C1 segment of cervical spinal cord (tissue), 14 donors: Measurements from ENCODE around the gene GPC6.

Experiments
- DNase-seq, 14 donors: peaks; one replicate each; lab custom pipeline; 2025; lab: John Stamatoyannopoulos, UW

The GPC6 gene

GRCh38 chr13:93561576-93562225 lies 335.1 kb downstream of the GPC6 start:
- no peak for DNase-seq

- DNase-seq = no peak
These were observed 336.1 kb downstream of the GPC6 start for GRCh38 chr13:93562676-93563075.

DNA sequence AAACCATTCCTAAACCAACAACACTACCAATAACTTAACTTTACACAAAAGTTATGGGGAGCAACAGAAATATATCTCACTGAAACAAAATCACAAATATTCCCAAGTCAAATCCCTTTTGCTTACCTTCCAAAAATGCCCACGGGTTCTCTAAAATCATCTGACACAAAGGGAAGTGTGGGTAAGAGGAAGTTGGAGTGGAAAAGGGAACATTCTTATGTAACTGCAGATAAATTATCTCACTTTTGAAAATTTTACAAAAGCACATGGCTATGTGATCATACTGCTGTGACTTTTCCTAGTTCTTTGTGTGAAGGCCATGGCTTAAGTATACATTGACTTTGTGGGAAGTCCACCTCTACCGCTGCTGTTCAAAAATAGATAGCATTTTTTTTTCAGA lies 350.5 kb downstream of the GPC6 start:
- no peak for DNase-seq

- DNase-seq = no peak
These were observed 363.2 kb downstream of the GPC6 start for GRCh38 chr13:93589788-93590187.

- DNase-seq = no peak
These were observed 376.4 kb downstream of the GPC6 start for GRCh38 chr13:93603043-93603442.

DNA sequence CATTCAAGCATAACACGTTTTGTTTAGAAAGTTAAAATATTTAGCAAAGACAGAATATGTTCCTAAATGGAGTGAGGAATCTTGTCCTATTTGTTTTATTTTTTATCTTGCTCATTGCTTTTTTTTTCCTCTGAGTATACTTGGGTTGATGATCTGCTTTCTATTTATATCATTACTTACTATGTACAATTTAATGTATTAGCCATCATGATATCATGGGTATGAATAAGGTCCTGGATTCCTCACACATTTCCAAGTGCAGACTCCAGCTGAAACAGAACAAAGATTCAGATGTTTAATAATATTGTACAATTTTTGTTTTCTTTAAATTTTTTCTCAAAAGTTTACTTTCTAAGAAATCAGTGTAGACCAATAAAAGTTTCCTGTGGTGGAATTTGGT lies 388.2 kb downstream of the GPC6 start:
- DNase-seq = no peak

DNA sequence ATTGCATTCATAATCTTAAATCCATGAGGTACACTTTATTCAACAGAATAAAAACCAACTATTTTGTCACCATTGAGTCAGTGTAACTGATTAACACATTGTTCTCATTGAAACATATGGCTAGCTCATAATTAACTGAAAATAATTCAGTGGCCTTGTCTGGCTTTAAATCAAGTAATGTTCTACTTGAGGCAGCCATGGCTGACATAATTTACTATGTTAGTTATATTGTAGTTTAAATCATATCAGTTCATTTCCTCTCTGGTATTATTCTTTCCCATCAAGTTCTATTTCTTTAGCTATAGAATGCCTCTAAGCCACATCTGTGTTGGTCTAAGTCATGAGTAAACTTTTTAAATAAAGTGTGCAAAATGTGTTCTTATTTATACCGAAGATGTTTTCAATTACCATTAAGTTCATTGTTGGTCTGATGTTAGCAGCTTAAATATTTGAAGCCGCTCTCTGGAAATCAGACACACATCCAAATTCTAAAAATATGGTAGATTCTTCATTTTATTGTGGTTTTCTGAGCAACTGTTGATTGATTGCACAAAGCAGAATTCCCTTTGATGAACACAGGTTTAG lies 393.7 kb downstream of the GPC6 start:
- DNase-seq = no peak

- DNase-seq = no peak
These were observed 394.4 kb downstream of the GPC6 start for GRCh38 chr13:93621051-93621450.

DNA sequence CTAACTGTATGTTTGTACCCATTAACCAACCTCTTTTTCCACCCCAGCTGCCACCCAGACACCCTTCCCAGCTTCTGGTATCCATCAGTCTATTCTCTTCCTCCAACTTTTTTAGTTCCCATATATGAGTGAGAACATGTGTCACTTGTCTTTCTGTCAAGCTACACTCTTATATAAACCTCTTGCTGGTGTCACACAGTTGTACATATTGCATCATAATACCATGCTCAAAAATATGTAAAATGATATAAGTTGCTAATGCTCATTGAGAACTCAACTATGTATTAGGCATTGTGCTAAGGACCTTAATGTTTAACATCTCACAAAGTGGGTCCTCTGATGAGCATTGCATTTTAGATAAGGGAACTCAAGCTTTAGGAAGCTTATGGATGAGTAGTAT lies 395.4 kb downstream of the GPC6 start:
- DNase-seq = no peak

DNA sequence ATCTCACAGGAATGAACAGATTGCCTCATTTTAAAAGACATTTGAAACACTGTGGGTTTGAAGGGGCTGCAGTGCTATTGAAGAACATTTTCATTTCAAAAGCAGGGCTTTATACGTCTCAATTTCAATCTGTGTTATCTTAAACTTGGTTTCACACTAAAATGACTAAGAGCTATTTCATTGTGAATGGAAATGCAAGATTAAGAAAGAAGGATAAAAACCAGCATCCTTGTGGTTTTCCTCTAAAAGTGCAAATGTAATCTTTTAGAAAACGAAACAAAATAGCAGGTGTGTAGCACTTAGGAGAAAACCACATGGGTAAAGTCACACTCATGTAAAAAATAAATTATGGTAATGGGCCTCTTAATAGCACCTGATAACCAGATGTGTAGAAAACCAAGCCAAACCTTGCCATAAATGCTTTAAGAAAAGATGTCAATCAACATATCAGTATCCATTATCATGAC lies 397.7 kb downstream of the GPC6 start:
- no peak for DNase-seq

GRCh38 chr13:93625536-93625935 lies 398.9 kb downstream of the GPC6 start:
- no peak for DNase-seq

DNA sequence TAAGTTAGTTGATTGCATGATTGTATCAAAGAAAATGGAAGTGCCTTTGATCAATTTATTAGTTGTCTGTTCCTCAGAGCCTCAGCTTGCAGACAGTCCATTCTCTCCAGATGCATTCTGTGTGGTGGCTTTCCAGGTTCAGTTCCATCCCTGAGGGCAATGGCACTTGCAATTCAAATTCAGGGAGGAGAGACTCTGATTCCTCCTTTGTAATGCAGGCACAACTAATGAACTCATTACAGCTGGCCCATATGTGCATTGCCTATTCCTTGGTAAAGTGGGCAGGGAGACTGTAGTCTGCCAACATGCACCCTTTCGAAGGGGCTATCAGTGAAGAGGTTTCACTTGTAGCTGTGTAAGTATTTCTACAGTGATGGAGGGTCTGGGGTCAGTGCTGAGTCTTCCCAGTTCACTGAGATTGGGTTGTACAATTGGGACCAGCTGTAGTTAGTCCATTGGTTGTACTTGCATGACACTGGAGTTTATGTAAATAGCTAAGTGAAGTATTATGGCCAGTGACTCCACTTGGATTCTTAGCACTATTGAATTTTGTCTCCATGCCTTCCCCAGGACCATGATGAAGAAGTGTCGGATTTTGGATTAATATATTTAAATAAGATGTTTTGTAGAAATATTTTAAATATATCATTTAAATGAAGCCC lies 401.7 kb downstream of the GPC6 start:
- no peak for DNase-seq

DNA sequence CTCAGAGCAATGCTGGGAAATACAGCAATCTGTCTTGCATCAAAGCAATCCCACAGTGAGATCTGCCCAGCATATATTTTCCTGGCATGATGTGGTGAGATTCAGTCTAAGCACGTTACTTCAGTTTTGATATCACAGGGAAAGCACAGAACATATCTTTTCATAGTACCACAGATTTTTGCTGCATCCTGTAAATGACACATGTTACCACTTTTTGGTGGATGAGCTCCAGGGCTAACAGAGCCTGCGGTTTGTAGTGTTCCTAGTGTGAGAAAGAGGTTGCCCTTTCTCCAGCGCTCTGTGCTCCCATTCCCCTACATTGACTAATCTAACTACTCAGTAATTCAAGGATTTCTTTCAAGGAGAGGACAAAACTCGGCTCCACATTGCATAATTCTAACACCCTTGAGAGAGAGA lies 409.0 kb downstream of the GPC6 start:
- no peak for DNase-seq

DNA sequence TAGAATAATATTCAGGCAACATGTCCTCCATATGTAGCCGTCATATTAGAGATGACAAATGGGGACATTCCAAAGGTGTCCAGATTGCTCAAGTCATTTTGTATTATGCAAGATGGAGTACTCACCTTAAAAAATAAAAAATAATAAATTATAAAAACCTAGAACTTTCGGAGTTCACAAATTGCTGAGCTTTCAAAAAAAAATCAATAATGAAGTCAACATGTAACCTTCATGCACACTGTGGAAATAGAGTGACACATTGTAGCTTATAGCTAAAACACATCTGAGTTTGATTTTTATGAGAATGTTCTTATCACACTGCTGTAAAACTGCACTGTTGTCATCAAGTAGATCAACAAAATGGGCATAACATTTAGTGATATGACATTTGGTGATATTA lies 411.2 kb downstream of the GPC6 start:
- no peak for DNase-seq

DNA sequence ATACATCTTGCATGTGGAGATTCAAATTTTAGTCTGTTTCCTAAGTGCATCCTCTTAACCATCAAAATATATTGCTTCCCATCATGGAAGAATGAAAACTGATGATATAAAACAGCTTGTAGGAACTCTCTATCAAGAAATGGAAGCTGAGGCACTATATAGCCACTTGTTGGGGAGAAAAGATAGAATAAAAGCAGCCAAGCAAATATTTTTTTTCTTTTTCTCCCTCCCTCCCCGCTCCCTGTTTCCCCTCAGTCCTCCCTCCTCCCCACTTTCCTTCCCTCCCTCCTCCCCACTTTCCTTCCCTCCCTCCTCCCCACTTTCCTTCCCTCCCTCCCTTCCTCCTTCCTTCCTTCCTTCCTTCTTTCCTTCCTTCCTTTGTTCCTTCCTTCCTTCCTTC lies 413.8 kb downstream of the GPC6 start:
- DNase-seq = no peak

DNA sequence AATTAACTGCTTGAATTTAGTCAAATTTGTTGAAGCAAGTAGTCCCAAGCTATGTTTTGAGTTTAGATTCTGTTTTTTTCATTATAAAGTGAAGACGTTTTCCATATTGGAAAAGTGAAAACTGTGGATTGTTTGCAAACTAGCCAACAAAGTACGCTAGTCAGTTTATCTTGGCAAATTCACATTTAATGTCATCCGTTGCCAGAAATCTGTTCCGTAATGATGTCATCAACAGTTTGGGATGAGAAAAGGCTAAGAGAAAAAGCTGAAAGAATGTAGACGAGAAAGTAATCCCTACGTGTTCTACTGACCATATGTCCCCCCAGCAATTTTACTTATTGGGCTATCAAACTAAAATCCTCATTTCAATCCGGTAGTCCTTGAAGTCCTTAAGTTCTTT lies 419.6 kb downstream of the GPC6 start:
- no peak for DNase-seq

DNA sequence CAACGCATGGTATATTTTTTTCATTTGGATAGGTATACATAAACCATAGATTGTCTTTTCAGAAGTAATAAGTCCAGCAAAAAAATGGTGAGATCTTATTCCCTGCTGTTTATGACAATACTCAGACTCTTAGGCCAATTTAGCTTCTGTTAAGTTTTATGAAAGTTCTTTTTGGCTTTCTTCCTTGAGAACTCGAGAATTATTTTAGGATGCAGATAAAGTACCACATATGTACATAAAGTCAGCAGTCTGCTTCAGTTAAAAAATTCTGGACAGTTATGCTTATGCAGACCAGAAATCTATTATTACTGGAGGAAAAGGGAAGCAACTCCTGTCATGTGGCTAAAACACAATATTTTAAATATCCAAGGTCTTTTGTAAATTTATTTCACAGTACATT lies 422.9 kb downstream of the GPC6 start:
- DNase-seq = no peak

GRCh38 chr13:93653776-93654175 lies 427.2 kb downstream of the GPC6 start:
- DNase-seq = no peak

- no peak for DNase-seq
These were observed 428.5 kb downstream of the GPC6 start for GRCh38 chr13:93655154-93655553.

DNA sequence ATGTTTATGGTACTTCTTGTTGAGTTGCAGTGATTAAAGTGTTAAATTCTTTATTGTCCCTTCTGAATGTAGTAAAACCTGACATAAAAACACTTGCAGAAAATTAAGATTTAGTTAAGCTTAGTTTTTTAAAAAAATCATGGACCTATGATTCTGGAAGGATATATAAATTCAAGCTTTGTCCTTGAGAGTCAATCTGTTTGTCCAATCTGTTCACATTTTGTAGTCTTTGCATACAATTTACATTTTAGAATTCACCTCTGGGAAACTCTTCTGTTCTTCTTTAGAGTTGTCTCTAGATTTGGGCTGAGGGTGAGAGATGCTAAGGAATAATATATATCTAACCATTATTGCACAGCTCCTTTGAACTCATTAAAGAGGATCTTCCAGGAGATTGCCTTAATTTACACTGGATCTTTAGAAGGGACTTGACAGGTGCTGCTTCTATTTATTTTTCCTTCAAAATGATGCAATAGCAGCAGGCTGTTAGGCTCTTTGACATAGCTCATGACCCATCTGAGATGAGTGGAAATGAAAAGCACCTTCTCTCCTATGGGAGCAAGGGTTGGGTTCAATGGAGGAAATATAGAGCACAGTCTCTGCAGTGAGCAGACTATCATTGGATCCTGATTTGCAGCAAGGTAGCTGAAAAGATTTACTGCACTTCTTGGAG lies 433.9 kb downstream of the GPC6 start:
- no peak for DNase-seq

GRCh38 chr13:93670866-93671265 lies 444.3 kb downstream of the GPC6 start:
- DNase-seq = no peak

- DNase-seq = no peak
These were observed 446.4 kb downstream of the GPC6 start for GRCh38 chr13:93672996-93673395.

DNA sequence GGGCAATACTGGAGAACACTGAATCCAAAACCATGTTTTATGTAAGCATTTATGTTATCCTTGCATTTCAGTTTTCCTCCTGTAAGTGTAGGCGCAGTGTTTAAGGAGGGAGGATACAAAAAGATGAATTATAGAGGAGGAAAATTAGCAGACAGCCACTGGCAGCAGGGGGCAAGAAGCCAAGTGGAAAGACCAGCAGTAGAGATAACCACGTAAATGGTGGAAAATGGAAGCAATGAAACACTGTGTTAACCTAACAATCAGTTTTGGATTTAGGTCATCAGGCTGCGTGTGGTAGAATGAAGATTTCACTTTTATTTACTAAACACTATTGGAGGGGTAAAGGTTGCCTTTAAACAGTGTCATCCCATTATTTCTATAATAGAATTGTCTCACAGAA lies 447.3 kb downstream of the GPC6 start:
- DNase-seq = no peak
